Measurements from ENCODE around the gene GXYLT1.

Gene GXYLT1

DNA sequence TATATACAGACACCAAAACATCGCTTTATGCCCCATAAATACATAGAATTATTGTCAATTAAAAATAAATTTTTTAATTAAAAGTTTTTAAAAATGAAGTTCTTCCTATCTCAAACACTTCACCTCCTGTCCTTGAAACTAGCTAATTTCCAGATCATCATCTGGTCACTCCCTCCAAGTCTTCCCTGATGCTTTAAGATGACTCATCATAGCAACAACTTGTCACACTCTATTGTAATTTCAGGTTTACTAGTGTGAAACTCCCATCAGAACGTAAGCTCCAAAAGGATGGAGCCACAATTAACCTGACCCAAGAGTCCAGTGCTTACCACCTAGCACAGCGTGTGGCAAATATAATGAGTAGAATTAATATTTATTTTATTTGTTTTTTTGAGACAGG lies 16.3 kb downstream of the GXYLT1 start:
- TF ChIP-seq FOXP2 (optimal IDR thresholded peaks at IDR 0.05; ENCODE audit: borderline replicate concordance, extremely low read depth, extremely low read length, insufficient read depth) (no peak), SIN3A (IDR thresholded peaks at IDR 0.05; ENCODE audit: borderline replicate concordance, insufficient read depth, low read length) (no peak), TAF1 (IDR thresholded peaks at IDR 0.05; ENCODE audit: borderline replicate concordance, insufficient read depth, low read length) (no peak), POLR2AphosphoS5 (IDR thresholded peaks at IDR 0.05; ENCODE audit: low read depth, low read length) (no peak)
- TF ChIP-seq, protein P1, sequence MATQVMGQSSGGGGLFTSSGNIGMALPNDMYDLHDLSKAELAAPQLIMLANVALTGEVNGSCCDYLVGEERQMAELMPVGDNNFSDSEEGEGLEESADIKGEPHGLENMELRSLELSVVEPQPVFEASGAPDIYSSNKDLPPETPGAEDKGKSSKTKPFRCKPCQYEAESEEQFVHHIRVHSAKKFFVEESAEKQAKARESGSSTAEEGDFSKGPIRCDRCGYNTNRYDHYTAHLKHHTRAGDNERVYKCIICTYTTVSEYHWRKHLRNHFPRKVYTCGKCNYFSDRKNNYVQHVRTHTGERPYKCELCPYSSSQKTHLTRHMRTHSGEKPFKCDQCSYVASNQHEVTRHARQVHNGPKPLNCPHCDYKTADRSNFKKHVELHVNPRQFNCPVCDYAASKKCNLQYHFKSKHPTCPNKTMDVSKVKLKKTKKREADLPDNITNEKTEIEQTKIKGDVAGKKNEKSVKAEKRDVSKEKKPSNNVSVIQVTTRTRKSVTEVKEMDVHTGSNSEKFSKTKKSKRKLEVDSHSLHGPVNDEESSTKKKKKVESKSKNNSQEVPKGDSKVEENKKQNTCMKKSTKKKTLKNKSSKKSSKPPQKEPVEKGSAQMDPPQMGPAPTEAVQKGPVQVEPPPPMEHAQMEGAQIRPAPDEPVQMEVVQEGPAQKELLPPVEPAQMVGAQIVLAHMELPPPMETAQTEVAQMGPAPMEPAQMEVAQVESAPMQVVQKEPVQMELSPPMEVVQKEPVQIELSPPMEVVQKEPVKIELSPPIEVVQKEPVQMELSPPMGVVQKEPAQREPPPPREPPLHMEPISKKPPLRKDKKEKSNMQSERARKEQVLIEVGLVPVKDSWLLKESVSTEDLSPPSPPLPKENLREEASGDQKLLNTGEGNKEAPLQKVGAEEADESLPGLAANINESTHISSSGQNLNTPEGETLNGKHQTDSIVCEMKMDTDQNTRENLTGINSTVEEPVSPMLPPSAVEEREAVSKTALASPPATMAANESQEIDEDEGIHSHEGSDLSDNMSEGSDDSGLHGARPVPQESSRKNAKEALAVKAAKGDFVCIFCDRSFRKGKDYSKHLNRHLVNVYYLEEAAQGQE (IDR thresholded peaks at IDR 0.05; ENCODE audit: insufficient read depth in 1 of 2, low read depth in 2 of 2, low read length in 2 of 2) = no peak

- TF ChIP-seq FOXP2 (optimal IDR thresholded peaks at IDR 0.05; ENCODE audit: borderline replicate concordance, extremely low read depth, extremely low read length, insufficient read depth) (no peak), TAF1 (IDR thresholded peaks at IDR 0.05; ENCODE audit: borderline replicate concordance, insufficient read depth, low read length) (no peak), POLR2AphosphoS5 (IDR thresholded peaks at IDR 0.05; ENCODE audit: low read depth, low read length) (no peak), SIN3A (IDR thresholded peaks at IDR 0.05; ENCODE audit: borderline replicate concordance, insufficient read depth, low read length) (no peak)
- TF ChIP-seq, protein P1 (IDR thresholded peaks at IDR 0.05; ENCODE audit: insufficient read depth in 1 of 2, low read depth in 2 of 2, low read length in 2 of 2) = no peak
Measured at GRCh38 chr12:42126963-42127362, 17.7 kb downstream of the GXYLT1 start.

GRCh38 chr12:42125388-42125767 lies 19.3 kb downstream of the GXYLT1 start:
- TF ChIP-seq FOXP2 (optimal IDR thresholded peaks at IDR 0.05; ENCODE audit: borderline replicate concordance, extremely low read depth, extremely low read length, insufficient read depth) = no peak
- TF ChIP-seq, protein P1 (IDR thresholded peaks at IDR 0.05; ENCODE audit: insufficient read depth in 1 of 2, low read depth in 2 of 2, low read length in 2 of 2) = no peak
- no peak for TF ChIP-seq POLR2AphosphoS5 (IDR thresholded peaks at IDR 0.05; ENCODE audit: low read depth, low read length)
- TF ChIP-seq SIN3A (IDR thresholded peaks at IDR 0.05; ENCODE audit: borderline replicate concordance, insufficient read depth, low read length) = no peak
- TF ChIP-seq TAF1 (IDR thresholded peaks at IDR 0.05; ENCODE audit: borderline replicate concordance, insufficient read depth, low read length) = no peak

DNA sequence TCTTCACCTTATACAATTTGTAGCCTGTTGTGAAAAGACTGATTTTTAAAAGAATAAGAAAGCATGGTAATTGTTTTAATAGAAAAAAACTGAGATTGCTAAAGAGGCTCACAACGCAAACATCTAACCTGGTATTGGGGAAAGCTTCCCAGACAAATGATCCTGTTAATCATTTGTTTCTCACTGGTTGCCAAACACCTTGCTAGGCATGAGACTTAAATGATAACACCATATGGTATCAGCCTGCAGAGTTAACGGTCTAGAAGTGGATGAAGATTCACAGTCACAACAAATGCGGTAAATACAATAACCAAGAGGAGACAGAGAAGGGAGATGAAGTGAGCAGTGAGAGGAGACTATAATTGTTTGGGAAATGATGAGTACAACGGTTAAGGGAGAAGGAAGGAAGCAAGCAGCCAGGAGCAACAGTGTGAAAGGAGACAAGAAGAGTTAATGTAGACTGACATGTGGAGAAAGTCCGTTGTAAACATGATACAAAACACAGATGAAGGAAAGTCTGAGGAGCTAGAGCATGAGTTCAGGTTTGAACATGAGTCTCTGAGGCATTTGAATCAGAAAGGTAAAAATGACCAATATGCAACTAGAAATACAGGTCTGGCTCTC lies 19.8 kb downstream of the GXYLT1 start:
- TF ChIP-seq, protein P1 (IDR thresholded peaks at IDR 0.05; ENCODE audit: insufficient read depth in 1 of 2, low read depth in 2 of 2, low read length in 2 of 2) = no peak
- TF ChIP-seq SIN3A (IDR thresholded peaks at IDR 0.05; ENCODE audit: borderline replicate concordance, insufficient read depth, low read length) (no peak), FOXP2 (optimal IDR thresholded peaks at IDR 0.05; ENCODE audit: borderline replicate concordance, extremely low read depth, extremely low read length, insufficient read depth) (no peak), TAF1 (IDR thresholded peaks at IDR 0.05; ENCODE audit: borderline replicate concordance, insufficient read depth, low read length) (no peak), POLR2AphosphoS5 (IDR thresholded peaks at IDR 0.05; ENCODE audit: low read depth, low read length) (no peak)

Data from PFSK-1 (cell line).